NB4 (cell line): Measurements from ENCODE around the gene NTSR2.

Experiments used
- DNase-seq: peaks from one replicate; pipeline ENCODE4 v3.0.0; 2010; ENCODE audit warnings: low read depth
- H3K4me3 ChIP-seq: one replicate; pipeline ENCODE4 v1.5.1; 2011; ENCODE audit warnings: mild to moderate bottlenecking, low read depth, low read length, moderate library complexity
- MYC ChIP-seq: IDR thresholded peaks from 2 replicates; pipeline ENCODE4 v1.6.1; 2011; ENCODE audit warnings: low read depth, low read length
- POLR2A ChIP-seq: IDR thresholded peaks from 2 replicates; pipeline ENCODE4 v1.6.1; 2011; ENCODE audit warnings: mild to moderate bottlenecking; ENCODE audit not compliant: insufficient read length; ENCODE audit errors: extremely low read depth
- TF ChIP-seq, protein P1 (sequence below): IDR thresholded peaks from 2 replicates; pipeline ENCODE4 v1.6.1; 2011; ENCODE audit warnings: low read depth, low read length
- TF ChIP-seq, protein P2 (sequence below): IDR thresholded peaks from one replicate; pipeline ENCODE4 v1.5.1; 2012; ENCODE audit warnings: low read depth, low read length

The NTSR2 gene

DNA sequence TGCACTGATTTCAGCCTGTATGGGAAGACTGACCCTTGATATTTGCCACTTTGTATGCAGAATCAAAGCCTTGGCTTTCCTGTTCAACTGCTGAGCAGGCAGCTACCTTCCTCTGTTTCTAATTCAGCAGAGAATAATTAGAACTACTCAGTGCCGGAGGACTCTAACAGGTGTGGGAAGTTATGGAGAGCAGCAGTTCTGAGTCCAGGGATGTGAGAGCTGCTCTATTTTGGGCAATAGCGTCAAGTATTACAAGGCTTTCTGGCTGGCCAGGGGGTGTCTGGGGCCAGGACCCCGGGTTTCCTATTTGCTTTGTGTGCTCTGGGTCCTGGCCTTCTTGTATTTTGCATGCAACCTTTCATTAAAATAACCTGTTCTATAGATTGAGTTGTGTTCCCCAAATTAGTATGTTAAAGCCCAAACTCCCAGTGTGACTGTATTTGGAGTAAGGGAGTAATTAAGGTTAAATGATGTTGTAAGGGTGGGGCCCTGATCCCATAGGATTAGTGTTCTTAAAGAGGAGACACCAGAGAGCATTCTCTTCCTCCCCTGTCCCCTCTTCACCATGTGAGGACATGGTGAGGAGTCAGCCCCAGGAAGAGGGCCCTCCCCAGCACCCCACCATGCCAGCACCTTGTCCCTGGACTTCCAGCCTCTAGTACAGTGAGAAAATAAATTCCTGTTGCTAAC lies 5.6 kb upstream of the NTSR2 start:
- TF ChIP-seq, protein P1, sequence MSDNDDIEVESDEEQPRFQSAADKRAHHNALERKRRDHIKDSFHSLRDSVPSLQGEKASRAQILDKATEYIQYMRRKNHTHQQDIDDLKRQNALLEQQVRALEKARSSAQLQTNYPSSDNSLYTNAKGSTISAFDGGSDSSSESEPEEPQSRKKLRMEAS: no peak
- TF ChIP-seq MYC (no peak), POLR2A (no peak)
- TF ChIP-seq, protein P2, sequence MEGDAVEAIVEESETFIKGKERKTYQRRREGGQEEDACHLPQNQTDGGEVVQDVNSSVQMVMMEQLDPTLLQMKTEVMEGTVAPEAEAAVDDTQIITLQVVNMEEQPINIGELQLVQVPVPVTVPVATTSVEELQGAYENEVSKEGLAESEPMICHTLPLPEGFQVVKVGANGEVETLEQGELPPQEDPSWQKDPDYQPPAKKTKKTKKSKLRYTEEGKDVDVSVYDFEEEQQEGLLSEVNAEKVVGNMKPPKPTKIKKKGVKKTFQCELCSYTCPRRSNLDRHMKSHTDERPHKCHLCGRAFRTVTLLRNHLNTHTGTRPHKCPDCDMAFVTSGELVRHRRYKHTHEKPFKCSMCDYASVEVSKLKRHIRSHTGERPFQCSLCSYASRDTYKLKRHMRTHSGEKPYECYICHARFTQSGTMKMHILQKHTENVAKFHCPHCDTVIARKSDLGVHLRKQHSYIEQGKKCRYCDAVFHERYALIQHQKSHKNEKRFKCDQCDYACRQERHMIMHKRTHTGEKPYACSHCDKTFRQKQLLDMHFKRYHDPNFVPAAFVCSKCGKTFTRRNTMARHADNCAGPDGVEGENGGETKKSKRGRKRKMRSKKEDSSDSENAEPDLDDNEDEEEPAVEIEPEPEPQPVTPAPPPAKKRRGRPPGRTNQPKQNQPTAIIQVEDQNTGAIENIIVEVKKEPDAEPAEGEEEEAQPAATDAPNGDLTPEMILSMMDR: no peak
- no peak overlapping the region for H3K4me3 ChIP-seq
- DNase-seq: no peak

DNA sequence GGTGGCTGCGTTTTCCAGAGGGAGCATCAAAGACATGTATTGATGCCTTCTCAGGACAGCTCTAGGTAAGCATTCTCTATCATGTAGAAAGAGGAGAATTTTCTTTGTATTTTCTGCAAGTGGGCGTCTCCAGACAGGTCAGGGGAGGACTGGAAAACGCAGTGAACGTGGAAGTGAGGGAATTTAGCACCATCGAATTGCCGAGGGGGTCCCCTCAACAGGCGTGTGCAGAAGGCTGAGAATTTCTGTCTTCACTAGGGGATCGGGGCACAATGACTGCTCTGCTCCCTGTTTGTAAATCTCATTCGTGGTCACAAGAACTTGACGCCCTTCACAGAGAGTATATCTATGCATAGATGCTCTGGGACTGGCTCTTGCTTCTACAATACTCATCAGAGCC lies 5.0 kb upstream of the NTSR2 start:
- DNase-seq: no peak
- no peak overlapping the region for H3K4me3 ChIP-seq
- TF ChIP-seq POLR2A (no peak), MYC (no peak)
- TF ChIP-seq, protein P2: no peak
- TF ChIP-seq, protein P1: no peak

DNA sequence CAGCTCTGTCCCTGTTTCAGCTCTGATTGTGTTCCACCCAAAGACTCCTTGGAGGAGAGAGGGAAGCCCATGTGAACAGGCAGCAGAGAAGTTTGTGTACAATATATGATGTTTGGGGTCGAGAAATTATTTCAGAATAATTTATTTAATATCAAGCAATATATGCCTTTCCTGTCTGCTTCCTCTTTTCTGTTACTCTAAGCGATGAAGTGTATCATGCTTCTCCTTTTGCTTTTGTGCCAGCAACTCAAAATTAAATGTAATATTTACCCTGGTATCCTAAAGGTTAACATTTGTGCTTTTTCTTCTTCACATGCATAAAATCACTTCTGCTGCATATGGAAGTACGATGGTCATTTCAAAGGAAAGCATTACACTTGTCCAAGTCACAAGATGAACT lies 2.4 kb upstream of the NTSR2 start:
- TF ChIP-seq POLR2A: no peak
- TF ChIP-seq, protein P1: no peak
- TF ChIP-seq MYC: no peak
- TF ChIP-seq, protein P2: no peak
- no peak for DNase-seq

DNA sequence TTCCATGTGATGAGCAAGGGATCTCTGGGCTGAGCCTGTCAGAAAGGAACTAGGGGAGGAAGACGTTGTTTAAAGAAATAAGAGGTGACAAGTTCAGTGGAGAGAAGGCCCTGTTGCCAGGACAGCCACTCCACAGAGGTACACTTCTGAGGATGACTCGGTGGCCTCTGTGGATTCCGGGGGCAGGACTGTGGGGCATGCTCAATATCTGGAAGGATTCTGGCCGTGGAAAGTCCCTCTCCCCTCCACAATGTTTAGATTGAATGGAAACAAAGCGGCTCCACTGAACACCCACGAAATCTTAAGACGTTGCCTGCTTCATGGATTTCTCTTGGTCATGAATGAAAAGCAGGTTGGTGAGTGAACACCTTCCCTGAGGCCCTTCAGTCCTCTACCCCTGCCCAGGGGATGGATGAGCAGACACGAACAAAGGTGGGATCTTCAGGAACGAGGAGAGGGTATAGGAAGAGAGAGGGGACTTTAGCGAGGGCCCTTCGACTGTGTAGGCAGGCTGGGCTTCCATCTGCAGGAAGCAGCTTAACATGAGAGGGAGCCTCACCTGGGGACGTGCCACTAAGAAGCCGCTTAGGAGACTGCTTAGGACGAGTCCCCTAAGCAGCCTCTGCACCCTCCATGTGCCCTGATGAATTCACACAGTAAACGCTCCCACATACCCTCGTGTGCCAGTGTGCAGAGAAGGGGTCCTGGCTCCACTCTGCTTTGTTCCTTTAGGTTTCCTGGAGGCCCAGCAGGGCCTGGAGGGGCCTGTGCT lies 1.9 kb downstream of the NTSR2 start:
- no peak overlapping the region for H3K4me3 ChIP-seq
- TF ChIP-seq, protein P1: no peak
- TF ChIP-seq MYC (no peak), POLR2A (no peak)
- TF ChIP-seq, protein P2: no peak
- DNase-seq: no peak

More for the DNA sequence above, 2.4 kb upstream of the NTSR2 start:
- no peak overlapping the region for H3K4me3 ChIP-seq

DNA sequence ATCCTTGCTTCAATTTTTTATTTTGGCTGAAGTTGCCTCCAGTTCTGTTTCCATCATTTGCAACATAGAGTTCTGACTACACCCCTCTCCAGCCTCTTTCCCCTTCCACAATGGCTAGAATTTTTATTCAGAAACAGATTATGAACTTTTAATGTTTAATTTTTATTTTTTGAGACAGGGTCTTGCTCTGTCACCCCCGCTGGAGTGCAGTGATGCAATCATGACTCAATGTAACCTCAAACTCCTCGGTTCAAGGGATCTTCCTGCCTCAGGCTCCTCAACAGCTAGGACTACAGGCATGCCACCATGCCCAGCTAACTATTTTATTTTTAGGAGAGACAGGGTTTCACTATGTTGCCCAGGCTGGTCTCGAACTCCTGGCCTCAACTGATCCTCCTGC lies 2.8 kb downstream of the NTSR2 start:
- DNase-seq: peak; percentile 44
- H3K4me3 ChIP-seq: no peak overlapping the region
- TF ChIP-seq POLR2A: no peak
- TF ChIP-seq, protein P2: no peak
- TF ChIP-seq MYC: no peak
- TF ChIP-seq, protein P1: no peak
